HL-60 (cell line): ENCODE data around the gene MTG2.

Source experiments
- DNase-seq, 2 experiments: peaks; one replicate each; pipeline ENCODE4 v3.0.0-alpha.2; 2010 to 2020; ENCODE audit warnings: low read depth in 1 of 2, low spot score in 1 of 2
- H3K27ac ChIP-seq: fragments of 250-450 bp; sonication (Bioruptor Pico); replicated peaks from 2 replicates; pipeline ENCODE4 v1.5.1; 2020; ENCODE audit warnings: mild to moderate bottlenecking, moderate library complexity
- H3K27me3 ChIP-seq: fragments of 250-450 bp; sonication (Bioruptor Pico); 2 replicates; pipeline ENCODE4 v1.5.1; 2021; ENCODE audit warnings: mild to moderate bottlenecking, moderate library complexity; ENCODE audit not compliant: insufficient read depth, poor library complexity, severe bottlenecking
- H3K4me3 ChIP-seq: replicated peaks from 2 replicates; pipeline ENCODE4 v1.5.1; 2011; ENCODE audit warnings: mild to moderate bottlenecking, control low read depth, low read length; ENCODE audit not compliant: insufficient read depth
- CTCF ChIP-seq: IDR thresholded peaks from one replicate; pipeline ENCODE4 v1.5.1; 2011; ENCODE audit warnings: low read length, control low read depth, inconsistent platforms; ENCODE audit not compliant: insufficient read depth
- GABPA ChIP-seq: IDR thresholded peaks from 2 replicates; pipeline ENCODE4 v1.6.1; 2012; ENCODE audit warnings: low read depth
- POLR2AphosphoS5 ChIP-seq: IDR thresholded peaks from 2 replicates; pipeline ENCODE4 v1.6.1; 2012; ENCODE audit warnings: low read depth
- REST ChIP-seq: IDR thresholded peaks from 2 replicates; pipeline ENCODE4 v1.6.1; 2012; ENCODE audit warnings: low read depth; ENCODE audit not compliant: insufficient replicate concordance
- SPI1 ChIP-seq: IDR thresholded peaks from 2 replicates; pipeline ENCODE4 v1.6.1; 2012; ENCODE audit warnings: low read depth, mild to moderate bottlenecking, borderline replicate concordance

MTG2 gene

GRCh38 chr20:62235001-62235776, 52.4 kb downstream of the MTG2 start:
- no peak for TF ChIP-seq CTCF
- no peak for TF ChIP-seq REST
- no peak for TF ChIP-seq GABPA
- TF ChIP-seq POLR2AphosphoS5, result no peak
- no peak for TF ChIP-seq SPI1
- H3K27ac ChIP-seq, result no peak overlapping the region
- H3K4me3 ChIP-seq, result no peak overlapping the region
- H3K27me3 ChIP-seq, result no peaks in the 10 kb centered on the region
- DNase-seq, result no peak

DNA sequence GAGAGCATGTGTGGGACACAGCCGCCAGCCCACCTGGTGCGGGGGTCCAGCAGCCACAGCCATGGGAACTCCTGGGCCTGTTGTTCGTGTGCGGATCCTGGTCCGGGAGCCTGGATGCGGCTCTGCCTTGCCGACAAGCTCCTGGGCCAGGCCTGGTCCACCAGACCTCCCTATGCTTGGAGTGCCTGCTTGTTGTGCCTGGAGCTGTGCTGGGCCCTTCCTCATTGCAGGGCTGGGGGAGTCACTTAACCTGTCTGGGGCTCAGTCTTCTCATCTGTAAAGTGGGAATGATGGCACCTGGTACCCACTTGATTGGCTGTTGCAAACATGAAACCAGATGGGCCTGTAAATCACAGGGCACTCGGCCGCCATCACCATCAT, 52.9 kb downstream of the MTG2 start:
- Histone ChIP-seq H3K27ac (no peak overlapping the region), H3K4me3 (no peak overlapping the region), H3K27me3 (no peaks in the 10 kb centered on the region)
- TF ChIP-seq CTCF (no peak), SPI1 (no peak), GABPA (no peak), REST (no peak), POLR2AphosphoS5 (no peak)
- DNase-seq, result no peak

- TF ChIP-seq GABPA (no peak), POLR2AphosphoS5 (no peak), REST (no peak), CTCF (no peak), SPI1 (no peak)
- Histone ChIP-seq H3K4me3 (no peak overlapping the region), H3K27me3 (no peaks in the 10 kb centered on the region), H3K27ac (no peak overlapping the region)
- no peak for DNase-seq
These were observed 53.4 kb downstream of the MTG2 start for GRCh38 chr20:62236200-62236599.
